GM18517 (cell line): Measurements from ENCODE around the gene LPAR3.

Experiments
- ATAC-seq: cut with Tn5 transposase; IDR thresholded peaks from one replicate; pipeline ENCODE4 v1.9.1; 2021; ENCODE audit warnings: mild to moderate bottlenecking, moderate library complexity; ENCODE audit not compliant: unreplicated experiment

Gene LPAR3

GRCh38 chr1:84833194-84833593, 59.8 kb downstream of the LPAR3 start:
- ATAC-seq = no peak

- ATAC-seq = no peak
Observed at GRCh38 chr1:84830136-84830535, 62.9 kb downstream of the LPAR3 start.

DNA sequence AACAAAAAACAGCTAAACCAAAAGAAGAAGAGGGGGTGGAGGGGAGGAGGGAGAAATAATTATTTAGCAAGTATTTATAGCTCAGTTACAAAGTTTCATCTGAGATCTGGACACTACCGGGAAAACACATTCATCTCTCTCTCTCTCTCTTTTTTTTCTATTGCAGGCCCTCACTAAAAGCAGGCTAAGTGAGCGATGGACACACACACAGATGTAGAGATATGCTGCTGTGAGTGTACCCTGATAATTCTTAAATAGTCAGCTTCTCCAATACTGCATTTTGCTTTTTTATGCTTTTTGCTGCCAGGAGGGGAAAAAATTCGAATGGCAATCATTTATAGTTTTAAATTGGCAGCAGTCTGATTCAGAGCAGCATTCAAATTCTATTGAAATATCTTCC, 65.0 kb downstream of the LPAR3 start:
- no peak for ATAC-seq

DNA sequence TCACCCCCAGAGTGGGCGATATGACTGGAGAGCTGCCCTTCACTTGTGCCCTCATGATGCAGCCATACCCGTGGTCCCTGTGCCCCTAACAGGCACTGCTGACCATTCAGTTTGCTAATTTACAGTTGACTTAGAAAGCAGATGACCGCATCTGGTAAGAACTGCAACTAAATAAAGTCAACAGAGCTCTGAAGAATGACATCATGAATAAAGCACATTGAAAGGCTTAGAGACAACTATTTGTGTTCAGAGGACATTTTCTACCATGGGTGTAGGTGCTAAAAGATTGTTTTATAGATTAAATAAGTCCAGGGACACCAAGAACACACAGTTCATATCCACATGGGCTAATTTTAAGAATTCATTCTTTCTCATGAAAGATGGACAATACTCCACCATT, 65.5 kb downstream of the LPAR3 start:
- ATAC-seq = no peak

GRCh38 chr1:84825161-84825560, 67.8 kb downstream of the LPAR3 start:
- no peak for ATAC-seq

- no peak for ATAC-seq
Observed at GRCh38 chr1:84823991-84824390, 69.0 kb downstream of the LPAR3 start.

DNA sequence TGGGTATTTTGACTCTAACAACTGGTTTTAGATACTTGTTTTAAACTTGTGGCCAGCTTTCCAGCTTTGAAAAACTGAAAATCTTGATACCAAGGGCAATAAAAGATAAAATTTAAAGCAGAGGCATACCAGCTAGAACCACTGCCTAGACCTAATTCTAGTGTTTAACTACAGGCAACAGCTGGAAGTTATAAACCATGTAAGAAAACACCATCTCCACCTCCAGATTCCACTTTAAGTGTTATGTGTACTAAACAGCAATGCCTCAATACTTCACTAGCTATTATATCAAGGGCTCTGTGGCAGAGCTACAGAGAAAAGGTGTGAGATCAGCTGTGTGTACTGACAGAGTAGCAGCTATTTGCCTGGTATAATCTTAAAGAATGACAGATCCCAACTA, 69.5 kb downstream of the LPAR3 start:
- ATAC-seq = no peak

- no peak for ATAC-seq
Observed at GRCh38 chr1:84810343-84810742, 82.7 kb downstream of the LPAR3 start.

GRCh38 chr1:84809023-84809422, 84.0 kb downstream of the LPAR3 start:
- ATAC-seq = no peak

GRCh38 chr1:84803604-84804003, 89.4 kb downstream of the LPAR3 start:
- no peak for ATAC-seq

- ATAC-seq = no peak
Observed at GRCh38 chr1:84802567-84803232, 90.3 kb downstream of the LPAR3 start.

DNA sequence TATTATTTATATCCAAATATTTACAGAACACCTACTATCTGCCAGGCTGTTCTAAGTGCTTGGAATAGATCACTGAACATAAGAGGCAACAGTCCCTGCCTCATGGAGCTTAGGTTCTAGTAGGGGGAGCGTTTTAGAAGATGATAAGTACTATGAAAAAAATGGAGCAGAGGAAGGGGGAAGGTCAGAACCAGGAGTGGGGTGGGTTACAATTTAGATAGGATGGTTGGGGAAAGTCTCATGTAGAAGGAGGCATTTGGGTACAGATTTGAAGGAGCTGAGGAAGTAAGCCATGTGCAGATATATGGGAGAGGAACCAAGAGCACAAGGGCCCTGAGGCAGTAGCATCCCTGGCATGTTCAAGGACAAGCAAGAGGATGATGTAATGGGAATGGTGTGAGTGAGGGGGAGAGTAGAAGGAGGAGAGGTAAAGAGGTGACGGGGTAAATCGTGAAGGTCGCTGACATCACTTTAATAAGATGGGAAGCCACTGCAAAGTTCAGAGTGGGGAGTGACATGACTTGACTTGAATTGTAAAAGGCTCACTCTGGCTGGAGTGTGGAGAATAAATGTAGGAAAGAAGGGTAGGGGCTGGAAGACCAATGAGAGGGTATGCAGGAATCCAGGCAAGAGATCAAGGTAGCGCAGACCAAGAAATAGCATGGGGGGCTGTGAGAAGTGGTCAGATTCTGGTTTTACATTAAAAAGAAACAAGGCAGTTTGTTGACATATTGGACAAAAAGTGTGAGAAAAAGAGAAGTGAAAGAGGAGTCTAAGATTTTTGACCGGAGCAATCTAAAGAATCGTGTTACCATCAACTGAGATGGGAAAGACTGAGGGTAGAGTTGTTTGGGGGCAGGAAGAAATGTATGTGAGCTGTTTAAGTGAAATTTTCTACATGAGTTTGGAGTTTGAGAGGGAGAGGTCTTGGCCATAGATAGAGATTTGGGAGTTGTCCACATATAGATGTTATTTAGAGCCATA, 92.6 kb downstream of the LPAR3 start:
- ATAC-seq = no peak

GRCh38 chr1:84797603-84798002, 95.4 kb downstream of the LPAR3 start:
- ATAC-seq = no peak

DNA sequence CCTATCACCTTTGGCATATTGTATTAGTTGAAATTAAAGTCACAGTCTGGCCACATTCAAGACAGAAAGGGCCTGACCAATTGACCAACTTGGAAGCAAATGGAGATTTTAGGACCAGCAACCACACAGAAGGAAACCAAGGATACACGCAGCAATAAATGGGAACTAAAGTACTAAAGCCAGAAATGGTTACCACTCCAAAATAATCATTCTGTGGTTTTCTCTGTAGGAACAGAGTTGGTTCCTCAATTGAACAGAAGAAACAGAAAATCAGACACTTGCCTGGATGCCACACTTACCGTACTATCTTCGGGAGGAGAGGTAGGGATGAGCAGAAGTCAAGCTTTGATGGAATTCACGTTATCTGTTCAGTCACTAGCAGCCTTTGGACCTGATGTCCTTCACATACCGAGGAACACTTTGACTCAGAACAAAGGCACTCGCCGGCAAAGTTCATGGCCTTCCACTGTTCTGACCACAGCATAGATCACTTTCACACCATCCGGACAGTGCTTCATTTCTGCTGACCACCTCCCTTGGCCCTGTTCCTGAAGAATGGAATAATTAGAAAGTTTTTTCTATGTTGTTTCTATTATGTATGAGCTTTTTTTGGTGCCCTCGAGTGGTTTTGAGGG, 96.9 kb downstream of the LPAR3 start:
- no peak for ATAC-seq

- ATAC-seq = no peak
Observed at GRCh38 chr1:84795213-84795612, 97.8 kb downstream of the LPAR3 start.

- ATAC-seq = no peak
Observed at GRCh38 chr1:84792421-84792820, 100.6 kb downstream of the LPAR3 start.

DNA sequence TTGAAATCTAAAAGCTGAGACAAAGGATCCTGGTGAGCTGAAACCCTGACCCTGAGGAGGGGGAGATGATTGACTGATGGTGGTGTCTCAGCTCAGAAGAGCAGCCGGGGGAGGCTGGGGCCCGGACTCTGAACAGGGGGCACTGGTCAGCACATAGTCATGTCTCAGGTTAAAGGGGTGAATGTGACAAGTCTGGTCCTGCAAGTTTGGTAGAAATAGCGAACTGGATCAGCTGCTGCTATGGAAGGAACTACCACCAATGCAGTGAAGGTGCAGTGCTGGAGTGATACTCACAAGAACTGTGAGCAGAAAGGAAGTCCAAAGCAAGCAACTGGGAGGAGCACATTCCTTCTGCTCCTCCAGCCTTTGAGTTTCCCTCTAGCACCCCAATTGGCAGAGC, 104.0 kb downstream of the LPAR3 start:
- ATAC-seq = no peak

DNA sequence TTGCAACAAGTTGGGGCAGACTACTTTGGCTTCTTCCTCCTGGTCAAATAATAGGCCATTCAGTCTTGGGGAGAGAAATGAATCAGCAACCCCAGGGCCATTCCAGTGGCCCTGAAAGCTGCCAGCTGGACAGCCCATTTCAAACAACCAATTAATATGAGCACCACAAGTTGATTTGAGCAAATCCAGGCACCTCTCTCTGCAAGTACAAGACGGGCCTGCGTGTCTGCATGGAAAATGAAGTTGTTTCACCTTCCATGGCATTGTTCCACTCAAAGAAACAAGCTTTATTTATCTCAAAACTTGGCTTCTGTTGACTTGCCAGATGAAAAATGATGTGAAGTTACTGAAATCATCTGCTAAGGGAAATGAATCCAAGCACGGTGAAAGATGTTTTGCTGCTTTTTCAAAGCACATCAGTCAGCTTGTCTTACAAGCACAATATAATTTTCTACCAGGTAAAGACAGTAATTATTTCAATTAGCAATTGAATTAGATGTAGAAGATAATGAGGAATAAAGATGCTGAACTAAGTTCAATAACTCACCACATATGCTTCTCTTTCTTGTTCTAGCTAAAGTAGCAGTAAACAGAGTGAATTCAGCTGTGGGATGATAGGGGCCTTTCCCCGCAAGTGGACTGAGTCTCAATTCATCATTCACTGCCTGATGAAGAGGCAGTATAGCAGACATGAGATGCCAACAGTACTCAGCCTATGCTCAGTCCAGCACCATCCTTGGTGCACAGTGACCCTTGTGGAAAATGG, 107.6 kb downstream of the LPAR3 start:
- ATAC-seq = no peak

- ATAC-seq = no peak
Observed at GRCh38 chr1:84782881-84783280, 110.1 kb downstream of the LPAR3 start.

DNA sequence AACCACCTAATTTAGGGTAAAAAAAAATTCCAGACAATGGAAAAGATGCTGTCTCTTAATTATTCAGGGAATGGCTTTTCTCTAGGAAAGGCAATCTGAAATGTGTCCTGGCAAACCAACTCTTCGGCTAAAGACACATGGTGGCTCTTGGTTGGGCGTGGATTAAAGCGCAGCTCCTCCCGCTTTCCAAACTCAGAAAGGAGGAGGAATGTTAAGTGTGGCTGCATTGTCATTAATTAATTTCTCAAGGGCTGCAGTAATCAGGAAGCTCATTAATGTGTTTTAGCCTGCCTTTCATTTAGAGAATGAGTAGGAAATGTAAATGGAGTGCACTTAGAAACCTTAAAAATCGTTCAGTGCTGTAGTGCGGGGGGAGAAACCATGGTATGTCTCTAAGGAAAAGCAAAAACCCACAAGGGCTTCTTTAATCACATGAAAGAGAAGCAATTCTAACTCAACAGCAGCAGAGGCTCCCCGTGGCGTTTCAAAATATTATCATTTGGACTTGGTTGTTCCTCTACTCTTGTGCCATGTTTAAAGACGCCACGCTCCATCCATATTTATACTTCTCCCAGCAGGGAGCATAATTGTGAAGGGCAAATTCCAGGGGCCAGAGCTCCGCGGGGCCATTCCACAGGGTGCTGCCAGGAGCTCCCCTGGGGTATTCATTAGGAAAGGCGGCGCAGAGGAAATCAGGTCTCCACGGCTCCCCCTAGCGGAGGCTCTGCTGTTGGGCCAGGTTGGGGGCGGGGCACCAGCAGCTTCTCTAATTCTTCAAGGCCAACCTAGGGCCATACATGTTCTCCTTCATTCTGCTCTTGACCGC, 110.8 kb downstream of the LPAR3 start:
- peak; percentile 78 for ATAC-seq
